DND-41 (cell line): ENCODE data around the gene PPP1R13L.

Source experiments
- CTCF ChIP-seq: IDR thresholded peaks from 2 replicates; pipeline ENCODE4 v1.5.1; 2012; ENCODE audit warnings: borderline replicate concordance, low read length, moderate library complexity, mild to moderate bottlenecking; ENCODE audit not compliant: poor library complexity, severe bottlenecking; ENCODE audit errors: extremely low read depth
- EZH2 ChIP-seq: IDR thresholded peaks from 3 replicates; pipeline ENCODE4 v1.6.1; 2012; ENCODE audit warnings: borderline replicate concordance, low read depth, mild to moderate bottlenecking, moderate library complexity, low read length, inconsistent platforms; ENCODE audit not compliant: severe bottlenecking

- no peak for TF ChIP-seq CTCF
- TF ChIP-seq EZH2, result no peak
These were observed 8.8 kb downstream of the PPP1R13L start for GRCh38 chr19:45395821-45396617.
